ENCODE results near the gene CTDNEP1.

DNA sequence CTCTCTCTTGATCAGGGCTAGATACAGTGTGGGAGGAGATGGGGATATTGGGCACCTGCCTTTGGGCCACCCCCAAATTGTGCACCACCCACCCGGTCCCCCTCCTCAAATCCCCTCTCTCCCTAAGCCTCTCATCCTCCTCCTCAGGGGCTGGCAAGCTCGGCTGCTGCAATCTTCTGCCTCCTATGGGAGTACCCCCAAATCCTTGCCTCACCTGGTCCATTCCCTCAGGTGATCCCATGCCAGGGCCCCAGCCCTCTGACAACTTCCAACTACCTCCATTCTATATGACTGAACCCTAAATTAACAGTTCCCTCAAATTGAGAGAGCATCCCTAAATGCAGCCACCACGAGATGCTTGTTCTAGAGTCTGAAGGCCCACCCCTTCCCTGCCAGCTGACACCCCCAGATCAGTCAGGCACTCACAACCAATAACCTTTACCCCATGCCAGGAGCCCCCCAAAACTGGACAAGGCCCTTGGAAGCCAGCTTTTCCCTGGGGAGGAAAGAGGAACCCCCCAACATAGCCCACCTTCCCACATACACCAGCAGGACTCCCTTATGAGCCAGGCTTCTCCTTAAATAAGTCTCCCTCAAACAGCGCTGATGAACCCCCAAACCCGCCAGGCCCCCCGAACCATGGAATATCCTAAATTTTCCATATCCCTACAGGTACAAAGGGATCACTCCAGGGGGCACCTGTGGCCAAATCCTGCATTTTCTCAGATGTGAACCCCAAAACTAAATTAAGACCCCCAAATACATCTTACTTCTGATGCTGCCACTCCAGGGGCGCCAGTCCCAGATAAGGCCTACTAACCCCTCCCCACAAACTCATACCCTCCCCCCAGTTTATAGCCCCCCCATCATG, 35.1 kb downstream of the CTDNEP1 start:
- TF ChIP-seq, protein P1, sequence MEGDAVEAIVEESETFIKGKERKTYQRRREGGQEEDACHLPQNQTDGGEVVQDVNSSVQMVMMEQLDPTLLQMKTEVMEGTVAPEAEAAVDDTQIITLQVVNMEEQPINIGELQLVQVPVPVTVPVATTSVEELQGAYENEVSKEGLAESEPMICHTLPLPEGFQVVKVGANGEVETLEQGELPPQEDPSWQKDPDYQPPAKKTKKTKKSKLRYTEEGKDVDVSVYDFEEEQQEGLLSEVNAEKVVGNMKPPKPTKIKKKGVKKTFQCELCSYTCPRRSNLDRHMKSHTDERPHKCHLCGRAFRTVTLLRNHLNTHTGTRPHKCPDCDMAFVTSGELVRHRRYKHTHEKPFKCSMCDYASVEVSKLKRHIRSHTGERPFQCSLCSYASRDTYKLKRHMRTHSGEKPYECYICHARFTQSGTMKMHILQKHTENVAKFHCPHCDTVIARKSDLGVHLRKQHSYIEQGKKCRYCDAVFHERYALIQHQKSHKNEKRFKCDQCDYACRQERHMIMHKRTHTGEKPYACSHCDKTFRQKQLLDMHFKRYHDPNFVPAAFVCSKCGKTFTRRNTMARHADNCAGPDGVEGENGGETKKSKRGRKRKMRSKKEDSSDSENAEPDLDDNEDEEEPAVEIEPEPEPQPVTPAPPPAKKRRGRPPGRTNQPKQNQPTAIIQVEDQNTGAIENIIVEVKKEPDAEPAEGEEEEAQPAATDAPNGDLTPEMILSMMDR (IDR thresholded peaks at IDR 0.05): no peak
- no peak for TF ChIP-seq POLR2A (IDR thresholded peaks at IDR 0.05)
